GM18505 (cell line): ENCODE results near the gene TMPRSS15.

Source experiments
- ATAC-seq: cut with Tn5 transposase; IDR thresholded peaks from one replicate; pipeline ENCODE4 v1.9.1; 2021; ENCODE audit not compliant: unreplicated experiment
- POLR2A ChIP-seq: IDR thresholded peaks from 4 replicates; pipeline ENCODE4 v1.6.1; 2011; ENCODE audit warnings: borderline replicate concordance; ENCODE audit not compliant: insufficient read depth, insufficient read length; ENCODE audit errors: extremely low read depth

Gene TMPRSS15

GRCh38 chr21:18275781-18276180 is 127.8 kb downstream of the TMPRSS15 start:
- no peak for TF ChIP-seq POLR2A

DNA sequence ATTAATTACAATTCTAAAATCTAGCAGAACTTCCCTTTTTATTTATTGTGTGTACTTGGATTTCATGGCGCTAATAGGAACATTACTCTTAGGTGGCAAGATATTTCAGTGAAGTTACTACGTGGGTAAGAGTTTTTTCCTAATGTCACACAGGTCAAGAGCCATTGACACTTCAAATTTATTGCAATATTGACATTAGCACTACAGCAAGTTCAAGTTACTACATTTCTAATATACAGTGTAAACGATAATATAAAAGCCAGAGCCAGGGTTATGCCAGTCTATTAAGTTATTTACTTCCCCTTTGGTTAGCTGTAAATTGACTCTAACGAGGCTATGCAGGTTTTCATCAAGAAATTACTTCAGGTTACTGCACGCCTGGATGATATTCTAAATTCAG is 129.2 kb downstream of the TMPRSS15 start:
- no peak for ATAC-seq
- TF ChIP-seq POLR2A = no peak

More at GRCh38 chr21:18275781-18276180, 127.8 kb downstream of the TMPRSS15 start:
- ATAC-seq = no peak

- TF ChIP-seq POLR2A = no peak
Observed at GRCh38 chr21:18273400-18273799, 130.2 kb downstream of the TMPRSS15 start.

GRCh38 chr21:18269856-18270255 is 133.7 kb downstream of the TMPRSS15 start:
- no peak for ATAC-seq
- TF ChIP-seq POLR2A = no peak

More at GRCh38 chr21:18273400-18273799, 130.2 kb downstream of the TMPRSS15 start:
- ATAC-seq = no peak

GRCh38 chr21:18268906-18269305 is 134.7 kb downstream of the TMPRSS15 start:
- no peak for TF ChIP-seq POLR2A
- no peak for ATAC-seq

DNA sequence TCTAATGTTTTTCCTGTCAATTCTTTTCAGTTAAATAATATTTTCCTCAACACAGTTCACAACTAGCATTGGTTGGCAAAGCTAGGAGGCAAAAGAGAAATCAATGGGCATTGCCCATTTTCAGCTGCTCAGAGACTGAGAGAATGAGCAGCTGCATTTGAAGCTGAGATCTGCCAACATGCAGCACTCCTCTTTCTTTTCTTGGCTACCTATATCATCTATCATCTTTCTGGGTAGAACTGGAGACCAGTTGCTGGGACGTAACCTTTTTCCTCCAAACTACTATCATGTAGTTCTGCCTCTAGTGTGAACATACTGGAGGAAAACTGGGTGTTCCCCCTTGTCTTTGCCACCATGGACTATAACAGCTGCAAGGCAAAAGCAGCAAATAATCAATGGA is 136.1 kb downstream of the TMPRSS15 start:
- ATAC-seq = no peak
- no peak for TF ChIP-seq POLR2A

DNA sequence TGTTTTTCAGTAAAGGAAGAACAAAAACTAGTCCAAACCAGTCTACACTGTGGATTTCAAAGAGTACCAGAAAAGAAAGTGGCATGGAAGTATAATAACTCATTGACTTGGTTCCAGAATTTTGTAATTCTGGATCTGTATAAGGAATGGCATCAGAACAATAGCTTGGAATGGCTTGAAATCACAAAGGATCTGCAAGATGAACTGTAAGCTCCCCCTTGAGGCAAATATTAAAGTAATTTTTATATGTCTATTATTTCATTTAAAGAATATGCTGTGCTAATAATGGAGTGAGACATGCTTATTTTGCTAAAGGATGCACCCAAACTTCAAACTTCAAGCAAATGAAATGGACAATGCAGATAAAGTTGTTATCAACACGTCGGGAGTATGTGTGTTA is 137.6 kb downstream of the TMPRSS15 start:
- ATAC-seq = no peak
- TF ChIP-seq POLR2A = no peak

GRCh38 chr21:18253799-18254198 is 149.8 kb downstream of the TMPRSS15 start:
- TF ChIP-seq POLR2A = no peak
- ATAC-seq = no peak

DNA sequence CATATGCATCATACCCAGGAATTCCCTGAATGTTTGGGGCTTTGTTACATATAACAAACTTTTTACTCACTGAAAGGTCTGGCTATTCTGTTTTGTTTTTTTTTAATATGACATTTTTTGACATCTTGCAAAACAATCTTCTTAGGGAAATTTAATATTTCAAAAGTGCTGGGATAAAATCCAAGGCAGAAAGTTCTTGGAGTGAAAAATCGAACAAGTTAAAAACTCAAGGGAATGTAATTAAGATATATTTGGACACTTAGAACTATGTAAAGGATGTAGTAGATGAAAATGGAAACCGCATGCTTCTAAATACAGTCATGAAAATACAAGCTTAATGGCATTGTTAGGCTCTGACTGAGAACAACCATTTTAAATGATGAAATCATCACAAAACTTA is 150.4 kb downstream of the TMPRSS15 start:
- TF ChIP-seq POLR2A = no peak
- no peak for ATAC-seq

DNA sequence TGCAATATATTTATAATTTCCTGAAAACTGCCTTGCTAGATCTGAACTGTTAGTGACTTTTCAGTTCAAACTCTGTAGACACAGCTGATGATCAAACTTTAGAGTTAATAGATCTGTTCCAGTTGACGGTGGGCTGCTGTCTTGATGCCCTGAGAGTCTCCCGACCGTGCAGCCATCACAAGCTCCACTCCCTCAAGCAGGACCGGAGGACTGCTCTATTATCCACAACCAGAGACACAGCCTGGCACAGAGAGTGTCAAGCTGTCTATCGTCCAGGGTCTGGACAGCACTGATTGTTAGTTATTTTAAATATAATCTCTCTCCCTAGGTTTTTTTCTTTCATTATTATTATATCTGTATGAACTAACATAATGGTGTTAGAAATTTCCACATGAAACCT is 150.9 kb downstream of the TMPRSS15 start:
- ATAC-seq = no peak
- no peak for TF ChIP-seq POLR2A

GRCh38 chr21:18252256-18252655 is 151.3 kb downstream of the TMPRSS15 start:
- no peak for TF ChIP-seq POLR2A
- no peak for ATAC-seq

GRCh38 chr21:18251065-18251464 is 152.5 kb downstream of the TMPRSS15 start:
- TF ChIP-seq POLR2A = no peak
- no peak for ATAC-seq

- TF ChIP-seq POLR2A = no peak
- ATAC-seq = no peak
Observed at GRCh38 chr21:18249672-18250071, 153.9 kb downstream of the TMPRSS15 start.

DNA sequence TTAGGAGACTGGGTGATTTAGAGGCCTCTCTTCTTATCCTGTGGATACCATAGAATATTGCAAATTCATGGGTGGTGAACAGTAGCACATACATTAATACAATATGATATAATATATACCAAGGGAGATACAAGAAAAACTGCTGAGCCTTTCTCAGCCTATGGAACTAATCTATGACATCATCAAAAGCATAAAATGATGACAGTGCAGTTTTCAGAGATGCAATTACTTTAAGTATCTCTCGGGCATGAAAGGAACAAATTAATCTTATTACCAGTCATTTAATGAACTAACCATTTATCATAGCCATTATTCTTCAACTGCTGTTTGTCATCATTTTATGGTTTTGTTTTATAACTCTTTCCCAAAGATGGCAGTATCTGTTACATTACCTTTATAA is 155.4 kb downstream of the TMPRSS15 start:
- no peak for ATAC-seq
- TF ChIP-seq POLR2A = no peak

DNA sequence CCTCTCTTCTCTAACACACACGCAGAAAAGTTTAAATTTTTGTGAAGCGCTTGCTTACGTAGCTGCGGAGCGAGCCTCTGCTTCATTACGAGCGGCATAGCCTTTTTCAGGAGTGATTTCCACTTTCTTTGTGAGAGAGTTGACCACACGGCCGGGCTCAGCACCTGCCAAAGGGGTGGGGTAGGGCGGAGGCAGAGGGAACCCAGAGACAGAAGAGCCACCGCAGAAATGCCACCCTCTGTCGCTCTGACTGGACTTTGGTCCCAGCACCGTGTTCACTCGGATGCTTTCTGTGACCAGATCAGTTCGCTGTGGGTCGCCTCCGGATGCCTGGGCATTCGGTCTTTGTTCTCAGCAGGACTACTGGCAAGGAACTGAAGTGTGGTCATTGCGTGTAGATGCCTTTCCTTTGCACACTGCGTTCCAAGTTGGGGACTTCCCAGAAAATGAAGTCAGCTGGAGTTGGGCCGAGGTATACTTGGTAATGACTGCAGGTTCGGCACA is 158.1 kb downstream of the TMPRSS15 start:
- ATAC-seq = no peak
- no peak for TF ChIP-seq POLR2A
